SK-N-SH (cell line): ENCODE data around the gene BPNT1. TPM values are rescaled to one million over a fixed set of nuclear protein-coding genes. Genes with fewer than 3 reads are reported as not detected.

Experiments
- CTCF ChIA-PET: fragments of 300-600, 350-600 bp; formaldehyde crosslinking; extraction: SDS; loops from one replicate; lab custom pipeline; 2021; lab: Yijun Ruan, JAX
- POLR2A ChIA-PET: fragments of 350-600 bp; sonication (Branson Sonifier 250); formaldehyde crosslinking; extraction: SDS; loops from one replicate; lab custom pipeline; 2020; ENCODE audit warnings: antibody characterized with exemption, inconsistent platforms; lab: Yijun Ruan, JAX
- DNase-seq: peaks from one replicate; pipeline ENCODE4 v3.0.0; 2012
- H2AFZ ChIP-seq: fragments of 200-600 bp; sonication (generic); 2 replicates; pipeline ENCODE4 v1.8.1; 2016; ENCODE audit warnings: antibody characterized with exemption, mild to moderate bottlenecking, low read depth
- H3F3A ChIP-seq: fragments of 200-600 bp; sonication (generic); replicated peaks from 2 replicates; pipeline ENCODE3; 2016; ENCODE audit warnings: antibody characterized with exemption, mild to moderate bottlenecking; ENCODE audit not compliant: insufficient read depth
- H3K27ac ChIP-seq, 2 experiments: fragments of 200-500 bp in 1 of 2; fragments of 200-600 bp in 1 of 2; sonication (Bioruptor generic) in 1 of 2; sonication (generic), shearing (Covaris generic) in 1 of 2; 2 replicates each; pipeline versions ENCODE4 v1.5.1 to v1.6.1; 2014 to 2016; ENCODE audit warnings: low read depth in 2 of 2, inconsistent platforms in 1 of 2, low read length in 1 of 2, mild to moderate bottlenecking in 1 of 2, mixed read lengths in 1 of 2
- H3K27me3 ChIP-seq: fragments of 200-600 bp; sonication (generic), shearing (Covaris generic); 2 replicates; pipeline ENCODE4 v1.6.1; 2016; ENCODE audit warnings: mixed run types; ENCODE audit not compliant: insufficient read depth
- H3K36me3 ChIP-seq, 2 experiments: fragments of 200-500 bp in 1 of 2; fragments of 200-600 bp in 1 of 2; sonication (Bioruptor generic) in 1 of 2; sonication (generic) in 1 of 2; replicated peaks in 1 of 2; 2 replicates each; pipeline versions ENCODE3 to v1.5.1; 2014 to 2016; ENCODE audit warnings: low read length in 1 of 2, mild to moderate bottlenecking in 1 of 2; ENCODE audit not compliant: insufficient read depth in 2 of 2, control insufficient read depth in 1 of 2
- H3K4me1 ChIP-seq, 2 experiments: fragments of 200-500 bp in 1 of 2; fragments of 200-600 bp in 1 of 2; sonication (Bioruptor generic) in 1 of 2; sonication (generic), shearing (Covaris generic) in 1 of 2; 2 replicates each; pipeline versions ENCODE4 v1.5.1 to v1.6.1; 2014 to 2016; ENCODE audit warnings: low read depth in 1 of 2, low read length in 1 of 2, mixed run types in 1 of 2; ENCODE audit not compliant: insufficient read depth in 2 of 2, control insufficient read depth in 1 of 2
- H3K4me2 ChIP-seq: fragments of 200-600 bp; sonication (generic), shearing (Covaris generic); 2 replicates; pipeline ENCODE4 v1.6.1; 2017; ENCODE audit warnings: mixed run types
- H3K4me3 ChIP-seq, 2 experiments: fragments of 200-500 bp in 1 of 2; fragments of 200-600 bp in 1 of 2; sonication (Bioruptor generic) in 1 of 2; sonication (generic), shearing (Covaris generic) in 1 of 2; 2 replicates each; pipeline versions ENCODE4 v1.5.1 to v1.8.1; 2014 to 2016; ENCODE audit warnings: low read depth in 2 of 2, inconsistent platforms in 1 of 2, low read length in 1 of 2, mild to moderate bottlenecking in 1 of 2, mixed read lengths in 1 of 2, moderate library complexity in 1 of 2
- H3K79me2 ChIP-seq: fragments of 200-600 bp; sonication (generic); 2 replicates; pipeline ENCODE4 v1.8.1; 2017; ENCODE audit warnings: mild to moderate bottlenecking; ENCODE audit not compliant: insufficient read depth
- H3K9ac ChIP-seq: fragments of 200-600 bp; sonication (generic); 2 replicates; pipeline ENCODE4 v1.6.1; 2017; ENCODE audit warnings: mixed run types
- H3K9me2 ChIP-seq: fragments of 200-600 bp; sonication (generic); 2 replicates; pipeline ENCODE4 v1.6.1; 2017; ENCODE audit warnings: mixed run types
- H3K9me3 ChIP-seq: fragments of 200-600 bp; sonication (generic); 2 replicates; pipeline ENCODE4 v1.6.1; 2017; ENCODE audit warnings: mixed run types, mild to moderate bottlenecking, moderate library complexity
- H4K20me1 ChIP-seq: fragments of 200-600 bp; sonication (generic); 2 replicates; pipeline ENCODE4 v1.6.1; 2017; ENCODE audit warnings: mild to moderate bottlenecking, mixed run types; ENCODE audit not compliant: insufficient read depth
- CTCF ChIP-seq: fragments of 200-600 bp; sonication (generic); IDR thresholded peaks from 2 replicates; pipeline ENCODE4 v1.6.1; 2017; ENCODE audit warnings: antibody characterized with exemption, mild to moderate bottlenecking, moderate library complexity
- ELF1 ChIP-seq: IDR thresholded peaks from 2 replicates; pipeline ENCODE4 v1.4.0; 2012
- EZH2phosphoT487 ChIP-seq: fragments of 200-600 bp; sonication (generic); IDR thresholded peaks from 2 replicates; pipeline ENCODE4 v1.6.1; 2017; ENCODE audit warnings: low read depth, mixed run types, mild to moderate bottlenecking, antibody characterized with exemption, moderate library complexity, borderline replicate concordance
- FOXJ3 ChIP-seq: sonication (generic); formaldehyde crosslinking; IDR thresholded peaks from 2 replicates; pipeline ENCODE4 v1.5.1; 2020; ENCODE audit warnings: mild to moderate bottlenecking, missing genetic modification reagents
- FOXM1 ChIP-seq: IDR thresholded peaks from 2 replicates; pipeline ENCODE4 v1.4.0; 2012; ENCODE audit warnings: low read depth, mild to moderate bottlenecking
- GATA2 ChIP-seq: sonication (generic); formaldehyde crosslinking; IDR thresholded peaks from 2 replicates; pipeline ENCODE4 v1.5.0; 2020; ENCODE audit warnings: mild to moderate bottlenecking, missing genetic modification reagents
- MXI1 ChIP-seq: IDR thresholded peaks from 2 replicates; pipeline ENCODE4 v1.6.1; 2012; ENCODE audit warnings: mild to moderate bottlenecking, low read depth, low read length, improper control_type of control experiment
- PBX3 ChIP-seq: IDR thresholded peaks from 2 replicates; pipeline ENCODE4; 2012
- POLR2AphosphoS5 ChIP-seq: IDR thresholded peaks from 2 replicates; pipeline ENCODE4 v1.6.1; 2012; ENCODE audit warnings: low read depth, low read length
- RAD21 ChIP-seq: IDR thresholded peaks from 2 replicates; pipeline ENCODE4 v1.6.1; 2012; ENCODE audit warnings: mild to moderate bottlenecking, low read length
- RCOR1 ChIP-seq: fragments of 150-350 bp; IDR thresholded peaks from 2 replicates; pipeline ENCODE4 v1.6.1; 2017; ENCODE audit warnings: antibody characterized with exemption, low read length
- RFX5 ChIP-seq: IDR thresholded peaks from 2 replicates; pipeline ENCODE4 v1.6.1; 2012; ENCODE audit warnings: mild to moderate bottlenecking, improper control_type of control experiment, low read length
- SIN3A ChIP-seq: IDR thresholded peaks from 2 replicates; pipeline ENCODE4 v1.6.1; 2012; ENCODE audit warnings: low read depth, mild to moderate bottlenecking, low read length, moderate library complexity, borderline replicate concordance
- SMC3 ChIP-seq: IDR thresholded peaks from 2 replicates; pipeline ENCODE4 v1.6.1; 2012; ENCODE audit warnings: low read depth, low read length, improper control_type of control experiment
- TAF1 ChIP-seq: IDR thresholded peaks from 2 replicates; pipeline ENCODE4 v1.6.1; 2012; ENCODE audit warnings: low read depth, mild to moderate bottlenecking, low read length, moderate library complexity, borderline replicate concordance
- TCF12 ChIP-seq: IDR thresholded peaks from 2 replicates; pipeline ENCODE4 v1.4.0; 2012
- TEAD4 ChIP-seq: IDR thresholded peaks from 2 replicates; pipeline ENCODE4 v1.4.0; 2012; ENCODE audit warnings: mild to moderate bottlenecking, borderline replicate concordance; ENCODE audit not compliant: insufficient read depth
- USF1 ChIP-seq: IDR thresholded peaks from 2 replicates; pipeline ENCODE4 v1.4.0; 2012; ENCODE audit warnings: low read depth, borderline replicate concordance
- YY1 ChIP-seq: IDR thresholded peaks from 2 replicates; pipeline ENCODE4 v1.4.0; 2012; ENCODE audit warnings: low read depth, mild to moderate bottlenecking
- WGBS: methylation state at CpG from one replicate; pipeline ENCODE4 v1.1.6; 2017; ENCODE audit warnings: low lambda C conversion rate; 5-methylcytosine and 5-hydroxymethylcytosine counted together
- polyA plus RNA-seq, 3 experiments: library from polyadenylated mRNA; depleted of rRNA; stranded (reverse); fragments of >200 nt; gene quantifications; 2 replicates each; pipeline ENCODE4 v1.2.3, GENCODE V29; 2012

Gene BPNT1
- polyA plus RNA-seq, 1 of the 3 experiments (the other 2 are of a cell fraction): 44.6 TPM

GRCh38 chr1:220121791-220122530 is 32.4 kb upstream of the BPNT1 start:
- TF ChIP-seq PBX3 (no peak), POLR2AphosphoS5 (no peak), FOXJ3 (CRISPR knock-in tag) (no peak), TEAD4 (no peak), SIN3A (no peak), RAD21 (no peak), TCF12 (no peak), ELF1 (no peak), YY1 (no peak), MXI1 (no peak), CTCF (no peak), TAF1 (no peak), RFX5 (no peak)
- TF ChIP-seq, all 33 proteins: peak for 0
- Histone ChIP-seq H3K9me3 (no peaks in the 10 kb centered on the region), H3K9ac (no peak overlapping the region), H3K27me3 (no peaks in the 10 kb centered on the region), H3K36me3 (peaks cover 46 to 48% of the 10 kb centered on the region in 2 experiments), H3K79me2 (peaks cover 17% of the 10 kb centered on the region), H3K4me2 (no peak overlapping the region), H4K20me1 (no peaks in the 10 kb centered on the region), H3K9me2 (no peaks in the 10 kb centered on the region), H3K4me1 (peaks cover 0 to 4% of the 10 kb centered on the region in 2 experiments; a peak in 1 of 4 replicates), H3K27ac (no peak overlapping the region; a peak in 1 of 4 replicates), H2AFZ (no peak overlapping the region), H3F3A (peaks cover 4% of the 10 kb centered on the region), H3K4me3 (no peak overlapping the region)
- ChIA-PET CTCF (interaction anchor here (1.0 to 2.6 kb wide), 4 partner anchors 9 to 682 kb away, joined by 3 to 8 read pairs (median 4); no protein-coding TSS in a partner anchor), POLR2A (no interaction called here)
- WGBS: 94% methylated on average over 8 of the region's 8 CpGs
- DNase-seq: no peak

GRCh38 chr1:220119043-220119512 is 29.5 kb upstream of the BPNT1 start:
- Histone ChIP-seq H3K4me2 (no peak overlapping the region), H4K20me1 (no peaks in the 10 kb centered on the region), H3K9me3 (no peaks in the 10 kb centered on the region), H3K36me3 (peaks cover 53 to 60% of the 10 kb centered on the region in 2 experiments), H3K4me1 (no peaks in the 10 kb centered on the region; a peak in 1 of 4 replicates), H3F3A (peaks cover 4% of the 10 kb centered on the region), H3K27ac (no peak overlapping the region), H2AFZ (no peak overlapping the region), H3K79me2 (peaks cover 17% of the 10 kb centered on the region), H3K27me3 (no peaks in the 10 kb centered on the region), H3K9me2 (no peaks in the 10 kb centered on the region), H3K4me3 (no peak overlapping the region), H3K9ac (no peak overlapping the region)
- 86% methylated on average over 6 of the region's 6 CpGs for WGBS
- ChIA-PET CTCF (no interaction called here), POLR2A (no interaction called here)
- no peak for DNase-seq
- TF ChIP-seq CTCF: no peak
- no peak for TF ChIP-seq RCOR1
- TF ChIP-seq RAD21: no peak
- TF ChIP-seq EZH2phosphoT487: no peak
- no peak for TF ChIP-seq SMC3
- TF ChIP-seq ELF1: no peak
- no peak for TF ChIP-seq FOXM1
- no peak for TF ChIP-seq POLR2AphosphoS5
- no peak for TF ChIP-seq SIN3A
- no peak for TF ChIP-seq YY1
- TF ChIP-seq TAF1: no peak
- TF ChIP-seq USF1: no peak
- no peak for TF ChIP-seq GATA2
- no peak for TF ChIP-seq MXI1
- TF ChIP-seq TCF12: no peak
